AG04450 (cell line): ENCODE measurements around the gene ZCCHC12. TPM values are rescaled to one million over a fixed set of nuclear protein-coding genes. Genes with fewer than 3 reads are reported as not detected.

Experiments
- CTCF ChIA-PET: fragments of 300-600, 350-600 bp; formaldehyde crosslinking; extraction: SDS; loops from one replicate; lab custom pipeline; 2022; ENCODE audit warnings: antibody characterized with exemption, inconsistent platforms; lab: Charles Lee
- POLR2A ChIA-PET: fragments of 350-600 bp; formaldehyde crosslinking; extraction: SDS; loops from one replicate; lab custom pipeline; 2021; ENCODE audit warnings: antibody characterized with exemption, inconsistent platforms; lab: Yijun Ruan, JAX
- DNase-seq: peaks from one replicate; pipeline ENCODE4 v3.0.0-alpha.2; 2011; ENCODE audit warnings: low read depth, low spot score
- H3K27ac ChIP-seq: one replicate; pipeline ENCODE4 v1.5.1; 2012; ENCODE audit warnings: low read depth, low read length, control low read depth
- H3K27me3 ChIP-seq: one replicate; pipeline ENCODE4 v1.6.0; 2012; ENCODE audit warnings: low read length; ENCODE audit not compliant: control insufficient read depth, insufficient read depth
- H3K4me3 ChIP-seq: 2 replicates; pipeline ENCODE4 v1.5.1; 2011; ENCODE audit warnings: mild to moderate bottlenecking, low read depth, low read length, control low read depth
- H3K9me3 ChIP-seq: 2 replicates; pipeline ENCODE4 v1.5.1; 2012; ENCODE audit warnings: low read length; ENCODE audit not compliant: control insufficient read depth, insufficient read depth
- CTCF ChIP-seq: IDR thresholded peaks from 2 replicates; pipeline ENCODE4 v1.5.1; 2011; ENCODE audit warnings: low read depth, low read length, control low read depth, inconsistent platforms
- polyA plus RNA-seq: library from polyadenylated mRNA; depleted of rRNA; stranded (reverse); fragments of >200 nt; gene quantifications from 2 replicates; pipeline ENCODE4 v1.2.3, GENCODE V29; 2011

Gene ZCCHC12
- polyA plus RNA-seq, 1 experiment: 0.11 TPM

- POLR2A ChIA-PET: no interaction called here
- CTCF ChIA-PET: interaction anchor here (1.0 to 2.6 kb wide), 2 partner anchors 14 to 223 kb away, joined by 3 to 12 read pairs; no protein-coding TSS in a partner anchor
- Histone ChIP-seq H3K4me3 (no peak overlapping the region), H3K9me3 (no peaks in the 10 kb centered on the region), H3K27ac (no peak overlapping the region), H3K27me3 (peaks cover 40% of the 10 kb centered on the region)
- TF ChIP-seq CTCF: no peak
- DNase-seq: no peak
Measured at GRCh38 chrX:118825227-118825626, 1.6 kb downstream of the ZCCHC12 start.

- H3K9me3 ChIP-seq: no peaks in the 10 kb centered on the region
- ChIA-PET POLR2A (no interaction called here), CTCF (interaction anchor here (0.7 to 2.3 kb wide), 24 partner anchors 9 to 995 kb away, joined by 3 to 26 read pairs (median 4); partner anchors contain the start of gene ZCCHC12)
- no peak for DNase-seq
- no peaks in the 10 kb centered on the region for H3K27me3 ChIP-seq
- peak; percentile 55 for TF ChIP-seq CTCF
- H3K4me3 ChIP-seq: peak overlapping the region; percentile 52
- no peak overlapping the region for H3K27ac ChIP-seq
Measured at GRCh38 chrX:118839334-118839958, 15.8 kb downstream of the ZCCHC12 start.

GRCh38 chrX:118847676-118848075 lies 24.1 kb downstream of the ZCCHC12 start:
- DNase-seq: no peak
- Histone ChIP-seq H3K9me3 (no peaks in the 10 kb centered on the region), H3K27ac (no peak overlapping the region), H3K27me3 (no peaks in the 10 kb centered on the region), H3K4me3 (no peak overlapping the region)
- ChIA-PET CTCF (interaction anchor here (0.5 to 3.0 kb wide), 17 partner anchors 9 to 663 kb away, joined by 3 to 26 read pairs (median 4); no protein-coding TSS in a partner anchor), POLR2A (no interaction called here)
- peak; percentile 63 for TF ChIP-seq CTCF

GRCh38 chrX:118853596-118853995 lies 30.0 kb downstream of the ZCCHC12 start:
- no peak for TF ChIP-seq CTCF
- Histone ChIP-seq H3K27ac (no peak overlapping the region), H3K27me3 (no peaks in the 10 kb centered on the region), H3K9me3 (no peaks in the 10 kb centered on the region), H3K4me3 (no peak overlapping the region)
- DNase-seq: no peak
- ChIA-PET POLR2A (no interaction called here), CTCF (interaction anchor here (1.0 kb wide), 1 partner anchor 213 kb away, joined by 4 read pairs; no protein-coding TSS in a partner anchor)

GRCh38 chrX:118855681-118856310 lies 32.2 kb downstream of the ZCCHC12 start:
- DNase-seq: no peak
- POLR2A ChIA-PET: no interaction called here
- no peak for TF ChIP-seq CTCF
- Histone ChIP-seq H3K9me3 (no peaks in the 10 kb centered on the region), H3K27me3 (no peaks in the 10 kb centered on the region), H3K4me3 (no peak overlapping the region), H3K27ac (no peak overlapping the region)
- CTCF ChIA-PET: no interaction called here
